GM12878 (cell line): ENCODE data around the gene SF3B5. TPM values are rescaled to one million over a fixed set of nuclear protein-coding genes. Genes with fewer than 3 reads are reported as not detected.

Experiments
- ATAC-seq: fragments of 200-7000 bp; cut with Tn5 transposase; 3 replicates; pipeline ENCODE4 v1.9.1; 2020; ENCODE audit warnings: mild to moderate bottlenecking, moderate library complexity
- BruUV-seq: library from RNA; stranded (reverse); fragments of 400-500 nt; replicated peaks from 2 replicates; lab custom pipeline; 2021; lab: Mats Ljungman, UMichigan
- CTCF ChIA-PET: fragments of 300-600 bp; sonication (Branson Sonifier 250); formaldehyde crosslinking; extraction: SDS; loops from one replicate; lab custom pipeline; 2021; ENCODE audit warnings: inconsistent platforms; lab: Yijun Ruan, JAX
- POLR2A ChIA-PET: fragments of 350-600 bp; formaldehyde crosslinking; extraction: SDS; loops from one replicate; lab custom pipeline; 2021; ENCODE audit warnings: inconsistent platforms; lab: Charles Lee
- RAD21 ChIA-PET: fragments of 300-600 bp; sonication (Branson Sonifier 250); formaldehyde crosslinking; loops from one replicate; lab custom pipeline; 2023; ENCODE audit warnings: antibody characterized with exemption; ENCODE audit not compliant: unreplicated experiment; lab: Charles Lee
- SMC1A ChIA-PET: fragments of 300-600 bp; sonication (Branson Sonifier 250); formaldehyde crosslinking; loops from one replicate; lab custom pipeline; 2023; ENCODE audit not compliant: unreplicated experiment, uncharacterized antibody; lab: Charles Lee
- DNase-seq: peaks from one replicate; pipeline ENCODE4 v3.0.0-alpha.2; 2011; ENCODE audit warnings: low read depth, low spot score
- FAIRE-seq: peaks from 3 replicates; lab custom pipeline; 2011; peaks lifted over from hg19 to GRCh38; lab: Jason Lieb, UNC
- H2AFZ ChIP-seq: 2 replicates; pipeline ENCODE4 v1.6.0; 2011; ENCODE audit warnings: low read depth, low read length, control low read depth; ENCODE audit not compliant: control insufficient read depth
- H3K27ac ChIP-seq: 2 replicates; pipeline ENCODE4 v1.5.1; 2011; ENCODE audit warnings: control low read depth; ENCODE audit not compliant: control insufficient read depth, insufficient read depth
- H3K27me3 ChIP-seq, 2 experiments: replicated peaks in 1 of 2; 2 replicates each; pipeline versions ENCODE4 v1.6.0 to v1.6.1; 2011; ENCODE audit warnings: low read length in 1 of 2; ENCODE audit not compliant: control insufficient read depth in 2 of 2, insufficient read depth in 2 of 2
- H3K36me3 ChIP-seq, 2 experiments: 2 replicates each; pipeline ENCODE4 v1.5.1; 2011; ENCODE audit warnings: low read length in 1 of 2; ENCODE audit not compliant: control insufficient read depth in 2 of 2, insufficient read depth in 2 of 2
- H3K4me1 ChIP-seq: 2 replicates; pipeline ENCODE4 v1.6.1; 2011; ENCODE audit warnings: mild to moderate bottlenecking, low read length, moderate library complexity, mixed read lengths; ENCODE audit not compliant: control insufficient read depth, insufficient read depth
- H3K4me2 ChIP-seq: 2 replicates; pipeline ENCODE4 v1.6.0; 2011; ENCODE audit warnings: control low read depth; ENCODE audit not compliant: control insufficient read depth, insufficient read depth
- H3K4me3 ChIP-seq: fragments of 200-600 bp; sonication (generic); 2 replicates; pipeline ENCODE4 v1.5.1; 2016
- H3K79me2 ChIP-seq: 2 replicates; pipeline ENCODE4 v1.6.0; 2011; ENCODE audit warnings: low read length; ENCODE audit not compliant: control insufficient read depth, insufficient read depth
- H3K9ac ChIP-seq: 2 replicates; pipeline ENCODE4 v1.8.0; 2011; ENCODE audit warnings: low read length, control low read depth, mixed read lengths; ENCODE audit not compliant: control insufficient read depth, insufficient read depth
- H3K9me3 ChIP-seq: replicated peaks from 3 replicates; pipeline ENCODE4 v1.5.1; 2011; ENCODE audit warnings: mild to moderate bottlenecking, low read length; ENCODE audit not compliant: control insufficient read depth, insufficient read depth
- H4K20me1 ChIP-seq: 2 replicates; pipeline ENCODE4 v1.6.0; 2011; ENCODE audit not compliant: control insufficient read depth, insufficient read depth
- CHD4 ChIP-seq: fragments of 200-600 bp; sonication (generic); IDR thresholded peaks from 2 replicates; pipeline ENCODE4 v1.6.1; 2016; ENCODE audit warnings: mild to moderate bottlenecking
- FOXM1 ChIP-seq: IDR thresholded peaks from 2 replicates; pipeline ENCODE4 v1.6.1; 2012; ENCODE audit warnings: low read depth, mild to moderate bottlenecking, inconsistent platforms, low read length, moderate library complexity
- MYC ChIP-seq: IDR thresholded peaks from 2 replicates; pipeline ENCODE4 v1.6.1; 2011; ENCODE audit warnings: mild to moderate bottlenecking, low read length, moderate library complexity, inconsistent platforms; ENCODE audit not compliant: insufficient read depth, insufficient replicate concordance, insufficient read length, severe bottlenecking
- NR2C1 ChIP-seq: fragments of 450-650 bp; IDR thresholded peaks from 2 replicates; pipeline ENCODE4 v1.6.1; 2017; ENCODE audit warnings: antibody characterized with exemption, mild to moderate bottlenecking, moderate library complexity
- PKNOX1 ChIP-seq: fragments of 450-650 bp; IDR thresholded peaks from 2 replicates; pipeline ENCODE4 v1.6.1; 2016; ENCODE audit warnings: mild to moderate bottlenecking
- POLR2A ChIP-seq: IDR thresholded peaks from 2 replicates; pipeline ENCODE4 v1.6.1; 2011; ENCODE audit warnings: low read depth, mild to moderate bottlenecking, low read length
- RCOR1 ChIP-seq: conservative IDR thresholded peaks from 2 replicates; pipeline ENCODE4 v1.6.1; 2012; ENCODE audit warnings: low read depth, low read length, improper control_type of control experiment
- SPI1 ChIP-seq: IDR thresholded peaks from 2 replicates; pipeline ENCODE4 v1.6.1; 2011; ENCODE audit warnings: low read depth, mild to moderate bottlenecking, low read length, moderate library complexity, borderline replicate concordance; ENCODE audit not compliant: insufficient read depth
- STAT3 ChIP-seq: IDR thresholded peaks from 2 replicates; pipeline ENCODE4 v1.6.1; 2011; ENCODE audit warnings: low read depth, low read length, improper control_type of control experiment
- TBL1XR1 ChIP-seq: IDR thresholded peaks from 2 replicates; pipeline ENCODE4 v1.6.1; 2012; ENCODE audit warnings: low read depth, low read length, improper control_type of control experiment
- ZBTB33 ChIP-seq: fragments of 450-650 bp; IDR thresholded peaks from 2 replicates; pipeline ENCODE4 v1.6.1; 2017; ENCODE audit warnings: mild to moderate bottlenecking
- in situ Hi-C: fragments of 300-500 bp; cut with MboI; formaldehyde crosslinking; loops from 9 replicates; pipeline ENCODE4 v1.14.3; 2018; ENCODE audit warnings: mixed read lengths
- intact Hi-C: fragments of 100-400 bp; cut with micrococcal nuclease; formaldehyde crosslinking; loops from one replicate; pipeline ENCODE4 v1.14.2; 2022; ENCODE audit not compliant: unreplicated experiment
- polyA plus RNA-seq, 11 experiments: library from polyadenylated mRNA; depleted of rRNA in 4 of 11; unstranded in 6 of 11; stranded (reverse) in 5 of 11; fragments of >200 nt; fragmentation: Nextera tagmentation in 4 of 11; fragmentation: Illumina TruSeq in 1 of 11; extraction: Ambion mirVana in 4 of 11; extraction: Trizol in 1 of 11; gene quantifications; 1 replicate in 1 of 11; 2 replicates in 10 of 11; pipeline versions ENCODE4 v1.2.1 to v1.2.3, GENCODE V29; 2011 to 2016; ENCODE audit warnings: inconsistent platforms in 2 of 11, missing spikeins in 2 of 11, low read depth in 1 of 11
- total RNA-seq, 4 experiments: library from RNA; depleted of rRNA in 3 of 4; stranded (reverse); fragments of >200 nt in 3 of 4; fragmentation: Illumina TruSeq in 1 of 4; extraction: Trizol in 1 of 4; gene quantifications; 2 replicates each; pipeline versions ENCODE4 v1.2.1 to v1.2.3, GENCODE V29; 2013 to 2021

SF3B5 gene
- total and polyA plus RNA-seq, 10 of the 15 experiments (the other 5 are each of a cell fraction or from before 2014, with no cell fraction given) = 220 to 864 (median 341) TPM

- no peak for TF ChIP-seq PKNOX1
- TF ChIP-seq SPI1 = no peak
- TF ChIP-seq STAT3 = no peak
- TF ChIP-seq ZBTB33 = no peak
- no peak for TF ChIP-seq TBL1XR1
- no peak for TF ChIP-seq RCOR1
Observed at GRCh38 chr6:144123421-144123820, 28.0 kb upstream of the SF3B5 start (continued).

GRCh38 chr6:144122861-144123260 is 27.5 kb upstream of the SF3B5 start:
- no peak for ATAC-seq
- Histone ChIP-seq H3K4me3 (no peak overlapping the region), H3K4me1 (no peaks in the 10 kb centered on the region), H3K27ac (no peak overlapping the region), H3K79me2 (no peaks in the 10 kb centered on the region), H3K9me3 (no peaks in the 10 kb centered on the region), H3K36me3 (no peaks in the 10 kb centered on the region), H4K20me1 (no peaks in the 10 kb centered on the region), H3K27me3 (no peaks in the 10 kb centered on the region), H3K4me2 (no peak overlapping the region), H2AFZ (no peak overlapping the region), H3K9ac (no peak overlapping the region)
- SMC1A ChIA-PET = interaction anchor here (1.1 to 3.4 kb wide), 9 partner anchors 8 to 95 kb away, joined by 3 to 14 read pairs (median 8); no protein-coding TSS in a partner anchor
- TF ChIP-seq NR2C1 (no peak), POLR2A (no peak), CHD4 (no peak), FOXM1 (no peak), MYC (no peak)
- in situ Hi-C loops = no loop called here
- no peak for FAIRE-seq
- CTCF ChIA-PET = interaction anchor here (1.2 to 3.1 kb wide), 9 partner anchors 9 to 359 kb away, joined by 3 to 14 read pairs (median 5); no protein-coding TSS in a partner anchor
- POLR2A ChIA-PET = interaction anchor here (1.4 kb wide), 1 partner anchor 94 kb away, joined by 3 read pairs; no protein-coding TSS in a partner anchor
- RAD21 ChIA-PET = interaction anchor here (1.1 to 1.6 kb wide), 5 partner anchors 18 to 96 kb away, joined by 3 to 10 read pairs (median 6); no protein-coding TSS in a partner anchor
- DNase-seq = no peak
- no TSS peak for BruUV-seq
- intact Hi-C loops = no loop called here
